Mesodermal cell (in vitro differentiated cells): Measurements from ENCODE around the gene AR.

Source experiments
- H3K27ac ChIP-seq: 2 replicates; pipeline ENCODE4 v1.7.0; 2013; ENCODE audit warnings: mild to moderate bottlenecking, low read depth, low read length, moderate library complexity; ENCODE audit not compliant: severe bottlenecking
- H3K36me3 ChIP-seq: 2 replicates; pipeline ENCODE4 v1.7.1; 2013; ENCODE audit warnings: mild to moderate bottlenecking, low read length, moderate library complexity; ENCODE audit not compliant: control insufficient read depth, insufficient read depth
- H3K4me1 ChIP-seq: one replicate; pipeline ENCODE4 v1.7.1; 2013; ENCODE audit warnings: mild to moderate bottlenecking, low read length; ENCODE audit not compliant: insufficient read depth, control insufficient read depth, poor library complexity, severe bottlenecking
- H3K4me3 ChIP-seq: 2 replicates; pipeline ENCODE4 v1.7.0; 2013; ENCODE audit warnings: low read length, control low read depth, mild to moderate bottlenecking; ENCODE audit not compliant: insufficient read depth, poor library complexity, severe bottlenecking; ENCODE audit errors: extremely low read depth
- H3K9me3 ChIP-seq: 2 replicates; pipeline ENCODE4 v1.7.1; 2013; ENCODE audit warnings: mild to moderate bottlenecking, low read length, moderate library complexity; ENCODE audit not compliant: control insufficient read depth
- WGBS, 2 experiments: methylation state at CpG; one replicate each; pipeline ENCODE4 v1.1.5; 2013; ENCODE audit warnings: missing lambda C conversion rate in 2 of 2; ENCODE audit not compliant: insufficient coverage in 2 of 2; 5-methylcytosine and 5-hydroxymethylcytosine counted together

AR gene

GRCh38 chrX:67538383-67538782 is 5.4 kb upstream of the AR start:
- no peaks in the 10 kb centered on the region for H3K36me3 ChIP-seq
- H3K9me3 ChIP-seq = no peaks in the 10 kb centered on the region
- no peak overlapping the region for H3K4me3 ChIP-seq
- H3K4me1 ChIP-seq = no peaks in the 10 kb centered on the region
- H3K27ac ChIP-seq = no peak overlapping the region

- Histone ChIP-seq H3K27ac (peak overlapping the region; percentile 53), H3K4me1 (no peaks in the 10 kb centered on the region), H3K4me3 (peak overlapping the region; percentile 42), H3K9me3 (no peaks in the 10 kb centered on the region), H3K36me3 (no peaks in the 10 kb centered on the region)
- 4% methylated on average over 5 of the region's 30 CpGs; no CpG with 5 or more reads in 1 of the 2 experiments for WGBS, 2 experiments
Measured at GRCh38 chrX:67544281-67545035, 637 bp downstream of the AR start.

- H3K36me3 ChIP-seq = no peaks in the 10 kb centered on the region
- H3K4me3 ChIP-seq = peak overlapping the region; percentile 38
- 0 to 6% methylated on average over 4 to 12 of the region's 35 CpGs for WGBS, 2 experiments
- no peak overlapping the region for H3K27ac ChIP-seq
- H3K4me1 ChIP-seq = no peaks in the 10 kb centered on the region
- no peaks in the 10 kb centered on the region for H3K9me3 ChIP-seq
Measured at GRCh38 chrX:67545036-67545821, 1.4 kb downstream of the AR start.

DNA sequence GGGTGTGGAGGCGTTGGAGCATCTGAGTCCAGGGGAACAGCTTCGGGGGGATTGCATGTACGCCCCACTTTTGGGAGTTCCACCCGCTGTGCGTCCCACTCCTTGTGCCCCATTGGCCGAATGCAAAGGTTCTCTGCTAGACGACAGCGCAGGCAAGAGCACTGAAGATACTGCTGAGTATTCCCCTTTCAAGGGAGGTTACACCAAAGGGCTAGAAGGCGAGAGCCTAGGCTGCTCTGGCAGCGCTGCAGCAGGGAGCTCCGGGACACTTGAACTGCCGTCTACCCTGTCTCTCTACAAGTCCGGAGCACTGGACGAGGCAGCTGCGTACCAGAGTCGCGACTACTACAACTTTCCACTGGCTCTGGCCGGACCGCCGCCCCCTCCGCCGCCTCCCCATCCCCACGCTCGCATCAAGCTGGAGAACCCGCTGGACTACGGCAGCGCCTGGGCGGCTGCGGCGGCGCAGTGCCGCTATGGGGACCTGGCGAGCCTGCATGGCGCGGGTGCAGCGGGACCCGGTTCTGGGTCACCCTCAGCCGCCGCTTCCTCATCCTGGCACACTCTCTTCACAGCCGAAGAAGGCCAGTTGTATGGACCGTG is 2.2 kb downstream of the AR start:
- no peaks in the 10 kb centered on the region for H3K36me3 ChIP-seq
- no peaks in the 10 kb centered on the region for H3K4me1 ChIP-seq
- H3K4me3 ChIP-seq = peak overlapping the region; percentile 38
- WGBS, 2 experiments = 4% methylated on average over 4 of the region's 41 CpGs; no CpG with 5 or more reads in 1 of the 2 experiments
- no peak overlapping the region for H3K27ac ChIP-seq
- no peaks in the 10 kb centered on the region for H3K9me3 ChIP-seq

- H3K4me3 ChIP-seq = peak overlapping the region; percentile 38
- no peak overlapping the region for H3K27ac ChIP-seq
- H3K9me3 ChIP-seq = no peaks in the 10 kb centered on the region
- no peaks in the 10 kb centered on the region for H3K36me3 ChIP-seq
- no peaks in the 10 kb centered on the region for H3K4me1 ChIP-seq
- 2 to 3% methylated on average over 12 to 22 of the region's 44 CpGs for WGBS, 2 experiments
Measured at GRCh38 chrX:67546496-67547423, 2.9 kb downstream of the AR start.

DNA sequence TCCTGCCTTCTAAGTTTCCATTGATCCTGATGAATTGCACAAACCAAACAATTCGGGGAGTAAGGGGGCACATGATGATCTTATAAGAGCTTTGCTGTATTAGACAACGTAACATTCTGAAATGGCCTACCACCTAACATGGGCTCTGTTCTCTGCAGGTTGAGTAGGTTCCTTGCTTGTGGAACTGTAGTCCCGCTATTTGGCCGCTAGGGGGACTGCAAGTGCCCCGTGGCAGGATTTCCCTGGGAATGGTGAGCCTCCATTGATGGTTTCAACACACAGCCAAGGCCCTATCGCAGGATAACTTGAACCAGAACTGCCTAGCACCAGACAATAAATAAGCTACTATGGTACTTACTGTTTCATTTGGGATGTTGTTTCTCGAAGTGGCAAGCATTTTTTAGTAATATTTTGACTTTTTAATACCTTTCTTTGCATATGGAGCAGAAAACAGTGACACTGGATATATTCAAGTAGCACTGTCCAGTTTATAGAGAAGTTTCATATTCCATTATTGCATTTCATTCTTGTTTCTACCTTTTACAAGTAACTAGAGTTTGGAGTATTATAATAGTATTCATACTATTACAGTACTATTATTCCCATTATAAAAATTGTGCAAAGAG is 11.9 kb downstream of the AR start:
- WGBS, 2 experiments = 0% methylated on average over 1 of the region's 7 CpGs; no CpG with 5 or more reads in 1 of the 2 experiments
- no peak overlapping the region for H3K4me3 ChIP-seq
- H3K9me3 ChIP-seq = no peaks in the 10 kb centered on the region
- no peak overlapping the region for H3K27ac ChIP-seq
- H3K36me3 ChIP-seq = no peaks in the 10 kb centered on the region
- H3K4me1 ChIP-seq = no peaks in the 10 kb centered on the region

GRCh38 chrX:67558267-67558666 is 14.4 kb downstream of the AR start:
- H3K9me3 ChIP-seq = no peaks in the 10 kb centered on the region
- H3K4me3 ChIP-seq = no peak overlapping the region
- no peaks in the 10 kb centered on the region for H3K36me3 ChIP-seq
- WGBS, 2 experiments = no CpG with 5 or more reads among the region's 1 CpG
- no peaks in the 10 kb centered on the region for H3K4me1 ChIP-seq
- no peak overlapping the region for H3K27ac ChIP-seq

DNA sequence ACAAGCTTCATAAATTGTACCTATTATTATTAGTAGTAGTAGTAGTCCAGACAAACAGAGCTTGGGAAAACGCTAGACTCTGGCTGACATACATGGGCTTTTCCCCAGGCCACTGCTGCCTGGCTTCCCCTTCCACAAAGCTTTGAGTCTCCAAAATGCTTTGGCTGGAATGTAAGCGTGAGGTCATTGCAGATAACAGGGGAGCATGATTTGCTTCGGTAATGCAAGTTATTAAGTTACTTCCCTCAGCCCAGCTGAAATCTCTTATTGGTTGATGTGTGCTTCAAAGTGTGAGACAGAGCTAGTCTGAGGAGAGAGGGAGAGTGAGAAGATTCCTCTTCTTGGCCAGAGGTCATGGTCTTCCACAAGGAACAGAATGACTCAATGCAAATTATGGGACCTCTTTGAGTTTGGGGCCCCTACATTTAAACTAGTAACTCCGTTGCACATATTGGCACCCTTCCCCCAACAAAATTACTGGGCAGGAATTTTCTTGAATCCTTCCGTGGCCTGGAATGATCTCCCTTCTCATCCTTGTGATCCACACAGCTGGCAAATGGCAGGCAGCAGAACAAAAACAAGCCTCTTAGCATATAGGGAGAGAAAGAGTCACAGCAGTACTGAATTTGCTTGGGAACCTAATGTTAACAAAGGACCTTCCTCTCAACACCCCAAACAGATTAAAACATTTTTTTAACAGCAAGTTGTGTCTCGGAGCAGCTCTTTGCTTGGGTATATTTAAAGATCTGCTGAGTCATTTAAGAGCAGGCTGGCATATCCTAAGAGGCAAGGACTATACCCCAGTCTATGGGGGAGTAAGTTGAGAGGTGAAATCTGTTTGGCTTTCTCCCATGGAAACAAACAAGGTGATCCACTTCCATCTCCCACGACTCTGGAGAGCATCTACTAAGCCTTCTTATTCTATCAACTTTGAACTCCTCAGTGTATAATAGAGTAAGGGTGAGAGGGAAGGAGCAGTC is 19.9 kb downstream of the AR start:
- Histone ChIP-seq H3K4me1 (peaks cover 12% of the 10 kb centered on the region), H3K9me3 (no peaks in the 10 kb centered on the region), H3K36me3 (no peaks in the 10 kb centered on the region), H3K27ac (peak overlapping the region; percentile 45), H3K4me3 (no peak overlapping the region)
- WGBS, 2 experiments = no CpG with 5 or more reads among the region's 7 CpGs

DNA sequence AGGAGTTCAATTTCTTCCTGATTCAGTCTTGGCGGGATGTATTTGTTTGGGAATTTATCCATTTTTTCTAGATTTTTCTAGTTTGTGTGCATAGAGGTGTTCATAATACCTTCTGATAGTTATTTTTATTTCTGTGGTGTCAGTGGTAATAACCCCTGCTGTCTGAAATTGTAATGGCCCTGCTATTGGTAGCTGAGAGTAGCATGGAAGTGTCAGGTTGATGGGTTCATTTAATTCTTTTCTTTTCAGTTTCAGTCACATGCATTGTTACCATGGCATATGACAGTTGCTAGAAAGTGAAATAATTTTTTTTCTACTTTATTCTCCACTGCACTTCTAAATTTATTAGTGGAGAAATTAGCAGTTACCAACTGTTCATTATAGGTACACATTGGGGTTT is 20.7 kb downstream of the AR start:
- Histone ChIP-seq H3K27ac (no peak overlapping the region), H3K9me3 (no peaks in the 10 kb centered on the region), H3K4me3 (no peak overlapping the region), H3K36me3 (no peaks in the 10 kb centered on the region), H3K4me1 (peaks cover 12% of the 10 kb centered on the region)
- WGBS, 2 experiments = no CpG with 5 or more reads among the region's 1 CpG
